NCI-H82 treated with DMSO at 0.1 percent for 48 hours (cell line): ENCODE results near the gene CACNA1I.

Experiments used
- DNase-seq: peaks from one replicate; lab custom pipeline; 2025; ENCODE audit not compliant: unreplicated experiment; lab: John Stamatoyannopoulos, UW

The CACNA1I gene

DNA sequence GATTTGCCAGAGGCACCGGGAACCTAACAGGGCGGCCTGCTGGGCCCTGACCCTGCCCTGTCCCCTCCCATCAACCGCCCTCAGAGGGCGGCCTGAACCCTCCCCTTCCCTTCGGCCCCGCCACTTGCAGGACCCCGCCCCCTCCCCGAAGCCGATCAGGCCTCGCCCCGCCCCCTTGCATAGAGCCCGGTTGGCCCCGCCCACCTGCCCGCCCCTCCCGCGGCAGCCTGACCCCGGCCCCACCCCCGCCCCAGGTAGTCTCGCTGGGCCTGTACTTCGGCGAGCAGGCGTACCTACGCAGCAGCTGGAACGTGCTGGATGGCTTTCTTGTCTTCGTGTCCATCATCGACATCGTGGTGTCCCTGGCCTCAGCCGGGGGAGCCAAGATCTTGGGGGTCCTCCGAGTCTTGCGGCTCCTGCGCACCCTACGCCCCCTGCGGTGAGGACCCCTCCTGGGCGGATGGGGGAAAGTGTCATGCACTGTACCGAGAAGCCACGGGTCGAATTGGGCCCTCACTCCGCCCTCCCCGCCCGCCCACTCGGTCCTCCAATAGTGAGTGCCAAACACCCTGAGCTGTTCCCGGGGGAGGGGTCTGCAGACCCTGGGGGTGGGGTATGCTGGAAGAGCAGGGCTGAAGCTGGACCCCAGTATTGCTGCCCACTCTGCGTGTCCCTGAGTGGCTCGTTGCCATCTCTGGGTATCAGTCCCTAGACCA, 94.1 kb downstream of the CACNA1I start:
- DNase-seq, result peak; percentile 23

DNA sequence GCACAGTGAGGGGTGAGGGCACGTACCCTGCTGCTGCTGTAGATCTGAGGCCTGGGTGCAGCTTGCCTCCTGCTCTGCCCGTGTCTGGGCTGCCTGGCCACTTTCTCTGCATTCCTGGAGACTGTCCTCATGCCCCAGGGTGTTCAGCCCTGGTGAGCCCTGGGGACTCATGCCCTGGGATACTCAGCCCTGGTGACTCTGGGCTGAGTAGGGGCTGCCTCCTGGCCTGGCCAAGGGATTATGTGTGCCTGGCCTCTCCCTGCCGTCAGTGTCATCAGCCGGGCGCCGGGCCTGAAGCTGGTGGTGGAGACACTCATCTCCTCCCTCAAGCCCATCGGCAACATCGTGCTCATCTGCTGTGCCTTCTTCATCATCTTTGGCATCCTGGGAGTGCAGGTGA, 94.7 kb downstream of the CACNA1I start:
- DNase-seq, result no peak

DNA sequence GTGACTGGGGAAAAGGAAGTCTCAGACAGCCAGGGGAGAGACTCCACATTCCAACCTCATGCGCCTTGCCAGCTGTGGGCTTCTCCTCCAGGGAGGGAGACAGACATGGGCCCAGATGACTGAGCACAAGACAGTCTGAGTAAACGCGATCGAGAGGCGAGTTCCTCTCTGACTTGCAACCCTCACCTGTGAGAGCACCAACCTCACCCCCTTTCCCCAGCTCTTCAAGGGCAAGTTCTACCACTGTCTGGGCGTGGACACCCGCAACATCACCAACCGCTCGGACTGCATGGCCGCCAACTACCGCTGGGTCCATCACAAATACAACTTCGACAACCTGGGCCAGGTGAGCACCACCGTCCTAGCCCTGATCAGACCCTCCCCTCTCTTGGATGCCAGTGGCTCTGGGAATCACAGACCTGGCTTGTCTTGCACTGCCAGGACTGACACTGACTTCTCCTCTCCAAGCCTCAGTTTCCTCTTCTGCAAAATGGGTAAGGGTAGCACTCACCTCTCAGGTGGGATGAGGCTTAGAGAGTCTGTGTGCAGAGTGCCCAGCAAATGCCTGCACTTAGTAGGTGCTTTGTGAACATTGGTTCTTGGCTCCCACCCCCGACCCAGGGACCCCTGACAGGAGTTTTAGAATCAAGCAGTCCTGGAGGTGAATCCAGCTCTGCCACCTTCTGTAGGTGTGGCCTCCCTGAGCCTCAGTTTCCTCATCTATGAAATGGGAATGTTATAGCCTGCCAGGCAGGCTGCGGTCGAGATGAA, 95.3 kb downstream of the CACNA1I start:
- no peak for DNase-seq

DNA sequence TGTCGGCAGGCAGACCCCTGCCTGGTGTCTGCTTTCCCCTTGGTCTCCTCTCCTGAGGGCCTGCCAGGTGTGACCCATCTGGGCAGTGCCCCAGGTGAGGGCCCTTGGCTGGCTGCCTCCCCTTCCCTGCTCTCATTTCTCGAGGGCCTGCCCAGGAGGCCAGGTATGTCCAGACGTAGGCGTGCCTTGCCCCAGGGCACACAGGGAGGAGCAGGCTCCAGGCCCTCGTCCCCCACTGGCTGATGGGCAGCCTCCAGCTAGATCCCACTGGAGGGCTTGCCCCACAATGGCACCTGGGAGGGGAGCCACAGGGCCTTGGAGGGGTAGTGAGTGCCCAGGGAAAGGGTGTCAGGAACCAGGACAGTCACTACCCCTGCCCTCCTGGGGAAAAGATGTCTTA, 95.9 kb downstream of the CACNA1I start:
- DNase-seq, result no peak

DNA sequence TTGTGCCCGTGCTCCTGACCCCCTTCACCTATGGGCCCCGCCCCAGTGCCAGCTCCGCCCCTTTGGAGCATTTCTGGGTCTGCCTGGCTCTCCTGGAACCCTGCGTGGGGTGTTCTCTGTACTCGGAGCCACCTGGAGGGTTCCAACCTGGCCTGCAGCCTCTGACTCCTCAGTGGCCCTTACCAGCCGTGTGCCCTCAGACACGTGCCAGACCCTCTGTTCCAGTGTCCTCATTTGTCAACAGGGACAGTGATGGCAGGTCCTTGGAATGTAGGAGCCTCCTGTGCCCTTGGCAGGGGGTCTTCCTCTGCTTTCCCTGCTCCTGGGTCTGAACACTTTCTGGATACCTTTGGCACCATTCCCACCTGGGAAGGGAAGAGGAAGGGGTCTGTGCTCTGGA, 96.4 kb downstream of the CACNA1I start:
- no peak for DNase-seq

DNA sequence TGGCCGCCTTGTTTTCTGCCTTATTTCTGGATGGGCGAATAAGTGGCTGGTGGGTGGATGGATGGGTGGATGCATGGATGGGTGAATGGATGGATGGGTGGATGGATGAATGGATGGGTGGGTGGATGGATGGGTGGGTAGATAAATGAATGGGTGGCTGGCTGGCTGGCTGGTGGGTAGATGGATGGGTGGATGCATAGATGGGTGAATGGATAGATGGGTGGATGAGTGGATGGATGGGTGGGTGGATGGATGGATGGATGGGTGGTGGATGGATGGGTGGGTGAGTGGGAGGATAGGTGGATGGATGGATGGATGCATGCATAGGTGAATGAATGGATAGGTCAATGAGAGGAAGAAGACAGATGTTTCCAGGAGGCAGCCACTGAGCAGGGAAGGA, 98.9 kb downstream of the CACNA1I start:
- DNase-seq, result no peak

DNA sequence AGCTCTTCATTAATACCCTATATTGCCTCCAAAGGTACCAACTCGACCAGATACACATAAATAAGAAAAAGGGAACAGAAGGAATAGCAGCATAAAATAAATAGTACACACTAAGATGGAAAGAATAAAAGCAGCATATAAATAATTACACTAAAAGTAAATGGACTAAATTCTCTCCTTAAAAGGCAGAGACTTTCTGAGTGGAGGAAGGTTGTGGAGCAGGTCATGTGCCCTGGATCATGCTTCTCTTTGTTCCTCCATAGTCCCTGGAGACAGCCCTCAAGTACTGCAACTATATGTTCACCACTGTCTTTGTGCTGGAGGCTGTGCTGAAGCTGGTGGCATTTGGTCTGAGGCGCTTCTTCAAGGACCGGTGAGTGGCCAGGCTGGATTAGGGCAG, 101.4 kb downstream of the CACNA1I start:
- no peak for DNase-seq

DNA sequence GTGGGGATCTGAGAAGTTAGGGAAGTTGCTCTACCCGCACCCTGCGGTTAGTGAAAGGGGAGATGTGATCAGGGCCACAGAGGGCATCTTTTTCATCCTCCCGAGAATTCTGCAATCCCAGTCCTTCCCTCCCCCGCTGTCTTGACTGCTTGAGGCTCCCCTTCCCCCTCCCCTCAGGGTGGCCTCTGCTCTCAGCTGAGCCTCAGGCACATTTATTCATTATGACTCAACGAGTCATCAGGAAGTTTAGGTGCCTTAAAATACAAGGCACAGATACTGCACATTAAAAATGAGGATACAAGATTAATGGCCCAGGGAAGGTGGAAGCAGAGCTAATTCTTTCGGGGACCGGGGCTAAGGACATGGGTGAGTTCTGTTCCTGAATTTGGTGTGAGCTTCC, 104.0 kb downstream of the CACNA1I start:
- DNase-seq, result no peak

DNA sequence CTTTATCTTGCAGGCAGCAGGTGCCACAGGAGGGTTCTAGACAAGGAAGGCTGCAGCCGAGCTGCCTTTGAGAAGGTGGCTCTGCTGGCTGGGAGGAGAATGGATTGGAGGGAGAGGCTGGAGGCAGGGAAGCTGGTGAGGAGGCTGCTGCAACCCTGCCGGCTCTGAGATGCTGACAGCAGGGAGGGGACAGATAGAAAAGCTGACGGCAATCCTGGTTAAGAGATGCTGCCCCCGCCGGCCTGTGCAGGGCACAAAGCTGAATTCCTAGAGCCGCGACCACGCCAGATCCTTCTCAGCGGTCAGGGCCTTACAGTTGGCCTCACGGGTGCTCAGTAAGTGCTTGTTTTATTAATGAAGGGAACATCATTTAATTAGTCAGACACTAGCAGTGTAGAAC, 105.4 kb downstream of the CACNA1I start:
- peak; percentile 4 for DNase-seq

DNA sequence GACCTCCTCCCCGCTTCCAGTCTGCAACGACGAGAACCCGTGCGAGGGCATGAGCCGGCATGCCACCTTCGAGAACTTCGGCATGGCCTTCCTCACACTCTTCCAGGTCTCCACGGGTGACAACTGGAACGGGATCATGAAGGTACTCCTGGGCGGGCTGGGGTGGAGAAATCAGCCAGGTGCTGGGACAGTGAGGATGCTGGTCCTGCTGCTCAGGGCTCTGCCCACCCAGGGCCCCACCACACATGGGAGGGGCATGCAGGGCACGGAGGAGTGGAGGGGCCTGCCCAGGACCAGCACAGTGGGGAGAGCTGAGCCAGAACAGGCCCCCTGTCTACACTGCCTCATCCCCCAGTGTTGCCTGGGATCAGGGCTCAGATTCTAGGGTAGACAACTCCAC, 107.4 kb downstream of the CACNA1I start:
- DNase-seq, result no peak

DNA sequence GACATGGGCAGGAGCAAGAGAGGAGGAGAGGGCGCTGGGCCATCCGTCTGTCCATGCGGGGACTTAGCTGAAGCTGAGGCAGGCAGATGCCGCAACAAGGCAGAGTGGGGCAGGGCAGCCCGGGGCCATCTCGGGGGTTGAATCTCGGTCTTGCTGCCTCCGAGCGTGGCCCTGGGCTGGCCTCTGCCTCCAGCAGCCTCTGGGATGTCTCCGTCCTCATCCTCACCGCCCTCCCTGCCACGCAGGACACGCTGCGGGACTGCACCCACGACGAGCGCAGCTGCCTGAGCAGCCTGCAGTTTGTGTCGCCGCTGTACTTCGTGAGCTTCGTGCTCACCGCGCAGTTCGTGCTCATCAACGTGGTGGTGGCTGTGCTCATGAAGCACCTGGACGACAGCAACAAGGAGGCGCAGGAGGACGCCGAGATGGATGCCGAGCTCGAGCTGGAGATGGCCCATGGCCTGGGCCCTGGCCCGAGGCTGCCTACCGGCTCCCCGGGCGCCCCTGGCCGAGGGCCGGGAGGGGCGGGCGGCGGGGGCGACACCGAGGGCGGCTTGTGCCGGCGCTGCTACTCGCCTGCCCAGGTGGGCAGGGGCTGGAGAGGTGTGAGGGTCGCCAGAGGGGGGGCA, 108.4 kb downstream of the CACNA1I start:
- no peak for DNase-seq

DNA sequence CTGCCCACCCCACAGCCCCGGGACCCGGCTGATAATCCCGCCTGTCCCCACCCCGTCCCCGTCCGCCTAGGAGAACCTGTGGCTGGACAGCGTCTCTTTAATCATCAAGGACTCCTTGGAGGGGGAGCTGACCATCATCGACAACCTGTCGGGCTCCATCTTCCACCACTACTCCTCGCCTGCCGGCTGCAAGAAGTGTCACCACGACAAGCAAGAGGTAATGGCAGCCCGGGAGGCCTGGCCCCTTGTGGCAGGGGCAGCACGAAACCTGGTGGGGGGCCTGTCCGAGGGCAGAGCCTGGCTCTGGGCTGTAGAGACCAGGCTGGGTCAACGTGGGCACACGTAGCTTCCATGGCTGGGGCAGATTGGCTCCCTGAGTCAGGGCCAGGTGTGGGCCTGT, 109.1 kb downstream of the CACNA1I start:
- no peak for DNase-seq

DNA sequence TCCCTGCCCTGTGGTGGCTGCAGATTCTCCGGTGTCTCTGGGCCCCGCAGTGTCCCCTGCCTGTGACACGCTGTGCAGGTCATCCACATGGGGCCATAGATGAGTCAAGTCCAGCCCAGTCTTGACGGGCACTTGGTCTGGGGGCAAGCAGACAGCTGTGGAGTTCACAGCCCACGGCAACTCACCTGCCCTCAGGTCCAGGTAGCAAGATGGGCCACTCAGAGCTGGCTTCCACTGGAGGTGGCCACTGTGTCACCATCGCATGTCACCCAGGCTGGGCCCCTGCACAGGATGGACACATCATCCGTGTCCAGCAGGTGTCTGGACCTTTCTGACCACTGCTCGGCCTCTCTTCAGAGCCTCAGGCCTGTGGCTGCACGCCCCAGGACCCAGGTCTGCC, 109.9 kb downstream of the CACNA1I start:
- DNase-seq, result no peak

DNA sequence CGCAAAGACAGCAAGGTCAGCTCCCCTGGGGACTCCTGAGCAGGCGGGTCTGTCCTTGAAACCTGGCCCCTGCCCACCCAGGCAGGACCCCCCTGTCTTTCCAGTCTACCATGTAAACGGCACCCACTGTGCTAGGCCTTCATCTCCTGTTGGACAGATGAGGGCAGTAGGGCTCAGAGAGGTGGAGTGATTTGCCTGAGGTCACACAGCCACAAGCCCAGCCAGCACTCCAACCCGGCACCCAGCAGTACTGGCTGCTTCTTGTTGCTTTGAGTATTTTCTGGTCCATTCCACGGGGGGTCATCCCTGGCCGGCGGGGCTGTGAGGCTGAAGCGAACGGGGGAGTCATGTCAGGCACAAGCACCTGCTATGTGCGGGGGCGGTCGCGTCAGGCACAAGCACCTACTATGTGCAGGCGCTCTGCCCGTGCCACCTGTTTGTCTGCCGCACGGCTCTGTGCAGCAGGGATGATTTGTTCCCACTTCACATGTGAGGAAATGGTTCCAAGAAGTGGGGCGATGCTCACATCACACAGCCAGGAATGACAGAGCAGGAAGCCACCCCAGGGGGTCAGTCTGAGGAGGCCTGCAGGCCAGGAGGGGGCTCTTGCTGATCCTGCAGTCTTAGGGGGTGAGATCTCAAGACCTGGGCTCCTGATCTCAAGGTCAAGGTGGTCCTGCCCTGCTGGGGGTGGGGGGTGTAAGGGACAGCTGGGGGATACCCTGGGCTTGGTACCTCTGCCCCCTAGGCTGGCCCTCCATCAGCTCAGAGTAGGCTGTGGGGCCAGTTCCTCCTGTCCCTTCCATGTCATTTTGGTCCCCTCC, 110.7 kb downstream of the CACNA1I start:
- no peak for DNase-seq

DNA sequence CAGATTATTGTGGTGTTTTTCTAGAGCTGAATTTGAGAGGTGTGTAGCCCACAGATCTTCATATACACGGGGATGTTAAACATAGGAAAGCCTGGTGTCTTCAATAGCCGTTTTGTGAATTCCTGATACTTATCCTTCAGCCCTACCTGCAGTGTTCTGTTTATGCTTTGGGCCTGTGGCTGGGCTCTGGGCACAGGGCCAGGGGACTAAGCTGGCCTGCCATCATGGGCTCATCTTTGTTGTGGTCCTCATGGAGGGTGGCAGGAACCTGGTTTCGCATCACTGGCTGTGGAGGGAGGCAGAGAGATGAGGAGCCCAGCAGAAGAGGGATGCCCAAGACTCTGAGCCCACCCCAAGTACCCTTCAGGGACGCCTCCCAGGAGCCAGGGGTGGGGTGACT, 112.4 kb downstream of the CACNA1I start:
- no peak for DNase-seq

DNA sequence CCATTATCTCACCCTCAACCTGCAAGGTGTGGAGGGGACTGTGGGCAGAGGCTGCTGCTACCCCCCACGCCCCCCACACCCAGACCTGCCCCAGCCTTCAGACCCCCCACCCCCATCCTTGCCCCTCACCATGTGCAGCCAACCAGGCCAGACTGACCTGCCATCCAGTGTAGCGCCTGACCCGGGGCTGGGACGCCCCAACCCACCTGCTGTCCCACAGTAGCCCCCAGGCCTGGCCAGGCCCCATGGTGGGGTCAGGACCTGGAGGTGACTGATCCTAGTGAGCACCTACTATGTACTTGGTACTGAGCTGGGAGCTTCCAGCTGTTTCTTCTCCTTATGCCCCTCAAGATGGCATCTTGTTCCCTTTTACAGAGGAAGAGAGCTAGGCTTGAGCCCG, 113.1 kb downstream of the CACNA1I start:
- no peak for DNase-seq

DNA sequence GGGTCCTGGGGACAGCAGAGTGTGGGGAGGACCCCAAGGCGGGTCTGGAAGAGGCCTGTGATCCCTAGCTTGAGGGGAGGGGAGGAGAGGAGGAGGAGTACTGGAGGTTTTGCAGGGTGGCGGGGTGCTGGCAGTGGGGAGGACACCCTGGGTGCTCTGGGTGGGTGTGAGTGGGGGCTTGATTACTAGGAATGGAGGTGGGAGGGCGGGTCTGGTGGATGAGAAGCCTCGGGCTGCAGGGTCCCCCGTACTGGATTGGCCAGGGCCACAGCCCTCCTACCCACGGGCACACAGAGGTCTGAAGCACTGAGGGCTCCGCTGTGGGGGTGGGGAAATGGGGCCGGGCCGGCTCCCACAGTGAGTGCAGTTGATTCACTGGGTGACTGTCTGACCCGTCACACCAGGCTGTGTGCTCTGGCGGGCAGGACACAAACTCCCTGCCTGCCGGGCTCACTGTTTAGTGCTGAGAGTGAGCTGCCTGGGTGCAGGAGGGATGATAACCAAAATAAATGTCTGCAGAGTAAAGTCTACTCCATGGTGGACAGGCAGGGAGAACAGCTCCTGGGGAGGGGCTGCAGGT, 114.2 kb downstream of the CACNA1I start:
- no peak for DNase-seq

DNA sequence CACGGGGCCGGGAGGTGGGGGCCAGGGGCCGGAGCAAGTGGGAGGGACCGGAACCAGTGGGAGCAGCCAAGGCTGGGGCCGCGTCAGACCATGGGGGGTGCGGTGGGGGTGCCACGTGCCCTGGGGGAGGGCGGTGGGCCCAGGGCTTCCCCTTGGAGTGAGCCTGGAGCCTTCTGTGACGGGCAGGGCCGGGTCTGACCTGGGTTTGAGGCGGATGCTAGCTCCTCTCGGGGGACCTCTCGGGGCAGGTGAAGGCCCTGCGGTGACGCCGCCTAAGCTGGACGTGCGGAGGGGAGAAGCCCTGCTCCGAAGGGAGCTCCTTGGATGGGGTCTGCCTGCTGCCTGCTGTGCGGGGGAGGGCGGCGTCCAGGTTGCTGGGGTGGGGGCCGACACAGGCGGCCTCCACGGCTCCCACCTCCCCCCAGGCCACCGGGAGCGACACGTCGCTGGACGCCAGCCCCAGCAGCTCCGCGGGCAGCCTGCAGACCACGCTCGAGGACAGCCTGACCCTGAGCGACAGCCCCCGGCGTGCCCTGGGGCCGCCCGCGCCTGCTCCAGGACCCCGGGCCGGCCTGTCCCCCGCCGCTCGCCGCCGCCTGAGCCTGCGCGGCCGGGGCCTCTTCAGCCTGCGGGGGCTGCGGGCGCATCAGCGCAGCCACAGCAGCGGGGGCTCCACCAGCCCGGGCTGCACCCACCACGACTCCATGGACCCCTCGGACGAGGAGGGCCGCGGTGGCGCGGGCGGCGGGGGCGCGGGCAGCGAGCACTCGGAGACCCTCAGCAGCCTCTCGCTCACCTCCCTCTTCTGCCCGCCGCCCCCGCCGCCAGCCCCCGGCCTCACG, 115.0 kb downstream of the CACNA1I start:
- DNase-seq, result no peak

DNA sequence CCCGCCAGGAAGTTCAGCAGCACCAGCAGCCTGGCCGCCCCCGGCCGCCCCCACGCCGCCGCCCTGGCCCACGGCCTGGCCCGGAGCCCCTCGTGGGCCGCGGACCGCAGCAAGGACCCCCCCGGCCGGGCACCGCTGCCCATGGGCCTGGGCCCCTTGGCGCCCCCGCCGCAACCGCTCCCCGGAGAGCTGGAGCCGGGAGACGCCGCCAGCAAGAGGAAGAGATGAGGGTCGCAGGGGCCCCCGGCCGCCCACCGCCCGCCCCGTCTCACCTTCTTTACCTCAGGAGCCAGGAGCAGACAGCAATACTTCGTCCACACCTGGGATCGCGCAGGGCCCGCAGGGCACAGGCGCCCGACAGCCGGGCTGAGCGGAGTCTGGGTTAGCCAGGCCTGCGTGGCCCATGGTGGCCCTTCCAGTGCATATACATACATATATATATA, 115.6 kb downstream of the CACNA1I start:
- no peak for DNase-seq
